HEK293 (cell line): ENCODE results near the gene NUP50.

ENCODE experiments used
- CTCF ChIA-PET: fragments of 350-600 bp; formaldehyde crosslinking; extraction: SDS; loops from one replicate; lab custom pipeline; 2021; ENCODE audit warnings: antibody characterized with exemption; lab: Yijun Ruan, JAX
- POLR2A ChIA-PET: fragments of 300-600 bp; formaldehyde crosslinking; extraction: SDS; loops from one replicate; lab custom pipeline; 2020; ENCODE audit warnings: antibody characterized with exemption, inconsistent platforms; lab: Yijun Ruan, JAX
- H3K27ac ChIP-seq: fragments of 200-500 bp; sonication (Bioruptor generic); 2 replicates; pipeline ENCODE4 v1.5.1; 2014; ENCODE audit warnings: low read depth, low read length, control low read depth, inconsistent platforms; ENCODE audit errors: extremely low read depth
- H3K36me3 ChIP-seq, 2 experiments: fragments of 200-500 bp in 1 of 2; sonication (Bioruptor generic) in 1 of 2; 1 replicate in 1 of 2; 2 replicates in 1 of 2; pipeline ENCODE4 v1.5.1; 2014 to 2017; ENCODE audit warnings: inconsistent platforms in 2 of 2, low read length in 2 of 2; ENCODE audit not compliant: control insufficient read depth in 2 of 2, insufficient read depth in 1 of 2
- H3K4me1 ChIP-seq: fragments of 200-500 bp; sonication (Bioruptor generic); 2 replicates; pipeline ENCODE4 v1.5.1; 2014; ENCODE audit warnings: mild to moderate bottlenecking, low read length, inconsistent platforms; ENCODE audit not compliant: control insufficient read depth, insufficient read depth
- H3K4me3 ChIP-seq: 2 replicates; pipeline ENCODE4 v1.5.1; 2011; ENCODE audit warnings: low read depth, mild to moderate bottlenecking, control low read depth, low read length, moderate library complexity
- H3K9me3 ChIP-seq: fragments of 200-500 bp; sonication (Bioruptor generic); 2 replicates; pipeline ENCODE4 v1.5.1; 2014; ENCODE audit warnings: low read depth, low read length, inconsistent platforms; ENCODE audit not compliant: control insufficient read depth, insufficient read depth
- BCL11B ChIP-seq: fragments of 450-650 bp; formaldehyde crosslinking; IDR thresholded peaks from 2 replicates; pipeline ENCODE4 v1.5.1; 2016; ENCODE audit warnings: low read depth, missing biosample characterization, missing genetic modification characterization
- GLIS1 ChIP-seq: fragments of 450-650 bp; formaldehyde crosslinking; IDR thresholded peaks from 2 replicates; pipeline ENCODE4 v1.5.1; 2016; ENCODE audit warnings: missing biosample characterization, missing genetic modification characterization
- HOXC10 ChIP-seq: sonication (generic); formaldehyde crosslinking; IDR thresholded peaks from 2 replicates; pipeline ENCODE4 v1.8.1; 2023; ENCODE audit warnings: mild to moderate bottlenecking, missing genetic modification reagents
- MZF1 ChIP-seq: fragments of 450-650 bp; formaldehyde crosslinking; IDR thresholded peaks from 2 replicates; pipeline ENCODE4 v1.5.1; 2017; ENCODE audit warnings: missing biosample characterization, missing genetic modification characterization, borderline replicate concordance
- ZBTB7A ChIP-seq: fragments of 450-650 bp; formaldehyde crosslinking; IDR thresholded peaks from 2 replicates; pipeline ENCODE4 v1.5.1; 2016; ENCODE audit warnings: low read depth, missing biosample characterization, missing genetic modification characterization
- ZBTB8A ChIP-seq: fragments of 450-650 bp; formaldehyde crosslinking; IDR thresholded peaks from 2 replicates; pipeline ENCODE4 v1.5.1; 2016; ENCODE audit warnings: missing biosample characterization, missing genetic modification characterization
- ZFP41 ChIP-seq: fragments of 450-650 bp; formaldehyde crosslinking; IDR thresholded peaks from 2 replicates; pipeline ENCODE4 v1.5.1; 2016; ENCODE audit warnings: missing biosample characterization, missing genetic modification characterization, borderline replicate concordance
- ZNF155 ChIP-seq: fragments of 450-650 bp; formaldehyde crosslinking; IDR thresholded peaks from 2 replicates; pipeline ENCODE4 v1.5.1; 2016; ENCODE audit warnings: missing biosample characterization, missing genetic modification characterization
- ZNF169 ChIP-seq: fragments of 450-650 bp; formaldehyde crosslinking; IDR thresholded peaks from 2 replicates; pipeline ENCODE4 v1.5.1; 2016; ENCODE audit warnings: missing biosample characterization, missing genetic modification characterization
- ZNF366 ChIP-seq: fragments of 450-650 bp; formaldehyde crosslinking; conservative IDR thresholded peaks from 2 replicates; pipeline ENCODE4 v1.5.1; 2016; ENCODE audit warnings: missing biosample characterization, missing genetic modification characterization
- ZNF433 ChIP-seq: fragments of 450-650 bp; formaldehyde crosslinking; IDR thresholded peaks from 2 replicates; pipeline ENCODE4 v1.5.1; 2016; ENCODE audit warnings: missing biosample characterization, missing genetic modification characterization, low read depth
- ZNF510 ChIP-seq: fragments of 450-650 bp; formaldehyde crosslinking; IDR thresholded peaks from 2 replicates; pipeline ENCODE4 v1.5.1; 2018; ENCODE audit warnings: mild to moderate bottlenecking, missing genetic modification characterization, missing biosample characterization; ENCODE audit not compliant: insufficient replicate concordance
- ZNF548 ChIP-seq: fragments of 450-650 bp; formaldehyde crosslinking; IDR thresholded peaks from 2 replicates; pipeline ENCODE4 v1.5.1; 2016; ENCODE audit warnings: missing biosample characterization, missing genetic modification characterization
- ZNF555 ChIP-seq: fragments of 450-650 bp; formaldehyde crosslinking; conservative IDR thresholded peaks from 2 replicates; pipeline ENCODE4 v1.5.1; 2017; ENCODE audit warnings: missing biosample characterization, mild to moderate bottlenecking, missing genetic modification characterization, inconsistent platforms
- ZNF610 ChIP-seq: fragments of 450-650 bp; formaldehyde crosslinking; IDR thresholded peaks from 2 replicates; pipeline ENCODE4 v1.5.1; 2016; ENCODE audit warnings: missing biosample characterization, missing genetic modification characterization, borderline replicate concordance
- ZNF660 ChIP-seq: fragments of 450-650 bp; IDR thresholded peaks from 2 replicates; pipeline ENCODE4 v1.5.1; 2018; ENCODE audit warnings: missing biosample characterization, mild to moderate bottlenecking, missing genetic modification characterization
- ZNF776 ChIP-seq: fragments of 450-650 bp; formaldehyde crosslinking; IDR thresholded peaks from 2 replicates; pipeline ENCODE4 v1.5.0; 2017; ENCODE audit warnings: missing biosample characterization, missing genetic modification characterization, borderline replicate concordance
- ZNF792 ChIP-seq: fragments of 450-650 bp; formaldehyde crosslinking; IDR thresholded peaks from 2 replicates; pipeline ENCODE4 v1.5.1; 2016; ENCODE audit warnings: missing biosample characterization, missing genetic modification characterization
- ZSCAN30 ChIP-seq: fragments of 450-650 bp; IDR thresholded peaks from 2 replicates; pipeline ENCODE4 v1.5.1; 2018; ENCODE audit warnings: missing biosample characterization, mild to moderate bottlenecking, missing genetic modification characterization, moderate library complexity
- TF ChIP-seq, protein P1 (sequence below): fragments of 450-650 bp; formaldehyde crosslinking; IDR thresholded peaks from 2 replicates; pipeline ENCODE4 v1.5.1; 2017; ENCODE audit warnings: missing biosample characterization, missing genetic modification characterization
- TF ChIP-seq, protein P2 (sequence below): fragments of 450-650 bp; formaldehyde crosslinking; IDR thresholded peaks from 2 replicates; pipeline ENCODE4 v1.5.1; 2016; ENCODE audit warnings: missing biosample characterization, missing genetic modification characterization
- TF ChIP-seq, protein P3 (sequence below): fragments of 450-650 bp; formaldehyde crosslinking; IDR thresholded peaks from 2 replicates; pipeline ENCODE4 v1.5.1; 2016; ENCODE audit warnings: missing biosample characterization, missing genetic modification characterization
- TF ChIP-seq, protein P4 (sequence below): fragments of 450-650 bp; formaldehyde crosslinking; IDR thresholded peaks from 2 replicates; pipeline ENCODE4 v1.5.1; 2016; ENCODE audit warnings: missing biosample characterization, missing genetic modification characterization

Gene NUP50, protein sequence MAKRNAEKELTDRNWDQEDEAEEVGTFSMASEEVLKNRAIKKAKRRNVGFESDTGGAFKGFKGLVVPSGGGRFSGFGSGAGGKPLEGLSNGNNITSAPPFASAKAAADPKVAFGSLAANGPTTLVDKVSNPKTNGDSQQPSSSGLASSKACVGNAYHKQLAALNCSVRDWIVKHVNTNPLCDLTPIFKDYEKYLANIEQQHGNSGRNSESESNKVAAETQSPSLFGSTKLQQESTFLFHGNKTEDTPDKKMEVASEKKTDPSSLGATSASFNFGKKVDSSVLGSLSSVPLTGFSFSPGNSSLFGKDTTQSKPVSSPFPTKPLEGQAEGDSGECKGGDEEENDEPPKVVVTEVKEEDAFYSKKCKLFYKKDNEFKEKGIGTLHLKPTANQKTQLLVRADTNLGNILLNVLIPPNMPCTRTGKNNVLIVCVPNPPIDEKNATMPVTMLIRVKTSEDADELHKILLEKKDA

DNA sequence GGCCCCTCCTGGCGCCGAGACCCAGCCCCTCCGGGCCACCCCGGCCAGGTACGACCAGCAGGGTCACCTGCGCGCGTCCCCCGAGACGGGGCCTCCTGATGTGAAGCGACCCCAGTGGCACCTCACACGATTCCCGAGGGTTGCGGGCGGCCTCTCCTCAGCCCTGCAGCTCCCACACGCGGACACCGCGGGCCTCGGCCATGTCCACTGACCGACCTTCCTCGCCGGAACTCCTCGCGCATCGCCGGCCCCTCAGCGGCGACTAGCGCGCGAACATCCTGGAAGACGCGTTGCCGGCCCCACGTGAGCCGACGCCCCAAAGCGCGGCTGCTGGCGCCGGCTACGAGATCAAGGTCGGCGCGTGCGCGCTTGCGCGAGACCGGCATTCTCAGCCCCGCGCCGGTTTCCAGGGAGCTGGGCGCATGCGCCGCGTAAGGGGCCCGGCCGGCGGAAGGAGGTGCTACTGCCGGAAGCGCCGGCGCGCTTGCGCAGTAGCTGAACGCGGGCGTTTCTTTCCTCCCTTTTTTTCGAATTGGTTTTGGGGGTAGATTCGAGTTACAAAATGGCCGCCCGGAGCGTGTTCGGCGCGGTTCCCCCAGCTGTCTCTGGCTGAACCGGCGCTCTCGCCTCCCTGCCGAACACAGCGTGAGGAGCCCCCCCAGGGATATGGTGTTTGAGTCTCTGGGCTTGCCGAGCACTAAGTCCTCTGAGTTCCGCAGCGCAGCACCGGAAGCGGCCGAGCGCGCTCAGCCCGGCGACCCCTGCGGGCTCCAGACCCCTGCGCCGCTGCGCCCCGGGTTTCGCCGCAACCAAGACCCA is at the start of gene NUP50:
Gene NUP50, plus strand, starts transcription at position 475 of the 819 bp plus-strand sequence. CDS start 4,253 bp downstream, outside the sequence.
- CTCF ChIA-PET: interaction anchor here (0.7 to 1.3 kb wide), 6 partner anchors 44 to 669 kb away, joined by 3 to 6 read pairs (median 4); no protein-coding TSS in a partner anchor
- H3K4me3 ChIP-seq: peak within 1 kb of the TSS; percentile 93
- peaks cover 27% of the 10 kb centered on the region in 2 experiments for H3K36me3 ChIP-seq
- H3K4me1 ChIP-seq: peaks cover 32% of the 10 kb centered on the region
- POLR2A ChIA-PET: interaction anchor here (0.6 to 2.1 kb wide), 20 partner anchors 9 to 348 kb away, joined by 3 to 9 read pairs (median 4); partner anchors contain the start of gene PHF21B
- peak within 1 kb of the TSS; percentile 86 for H3K27ac ChIP-seq
- no peaks in the 10 kb centered on the region for H3K9me3 ChIP-seq
- TF ChIP-seq ZNF169 (no peak), ZNF610 (tag by site-specific recombination) (0 out of 2 replicates have a peak, but pooled peaks have one; percentile 29), BCL11B (tag by site-specific recombination) (no peak), ZBTB7A (tag by site-specific recombination) (peak; percentile 77), MZF1 (tag by site-specific recombination) (no peak), ZNF366 (tag by site-specific recombination) (peak; percentile 7; the same call in 1 of the 2 replicates), ZBTB8A (no peak), ZNF548 (tag by site-specific recombination) (no peak), ZFP41 (tag by site-specific recombination) (no peak), ZNF660 (tag by site-specific recombination) (peak; percentile 44; the same call in 1 of the 2 replicates), ZSCAN30 (tag by site-specific recombination) (0 out of 2 replicates have a peak, but pooled peaks have one; percentile 14), GLIS1 (tag by site-specific recombination) (peak; percentile 69; the same call in 1 of the 2 replicates), ZNF510 (tag by site-specific recombination) (no peak), ZNF792 (tag by site-specific recombination) (no peak), ZNF776 (tag by site-specific recombination) (no peak), HOXC10 (CRISPR knock-in tag) (no peak), ZNF555 (no peak), ZNF433 (tag by site-specific recombination) (no peak), ZNF155 (tag by site-specific recombination) (no peak)
- TF ChIP-seq, protein P1, sequence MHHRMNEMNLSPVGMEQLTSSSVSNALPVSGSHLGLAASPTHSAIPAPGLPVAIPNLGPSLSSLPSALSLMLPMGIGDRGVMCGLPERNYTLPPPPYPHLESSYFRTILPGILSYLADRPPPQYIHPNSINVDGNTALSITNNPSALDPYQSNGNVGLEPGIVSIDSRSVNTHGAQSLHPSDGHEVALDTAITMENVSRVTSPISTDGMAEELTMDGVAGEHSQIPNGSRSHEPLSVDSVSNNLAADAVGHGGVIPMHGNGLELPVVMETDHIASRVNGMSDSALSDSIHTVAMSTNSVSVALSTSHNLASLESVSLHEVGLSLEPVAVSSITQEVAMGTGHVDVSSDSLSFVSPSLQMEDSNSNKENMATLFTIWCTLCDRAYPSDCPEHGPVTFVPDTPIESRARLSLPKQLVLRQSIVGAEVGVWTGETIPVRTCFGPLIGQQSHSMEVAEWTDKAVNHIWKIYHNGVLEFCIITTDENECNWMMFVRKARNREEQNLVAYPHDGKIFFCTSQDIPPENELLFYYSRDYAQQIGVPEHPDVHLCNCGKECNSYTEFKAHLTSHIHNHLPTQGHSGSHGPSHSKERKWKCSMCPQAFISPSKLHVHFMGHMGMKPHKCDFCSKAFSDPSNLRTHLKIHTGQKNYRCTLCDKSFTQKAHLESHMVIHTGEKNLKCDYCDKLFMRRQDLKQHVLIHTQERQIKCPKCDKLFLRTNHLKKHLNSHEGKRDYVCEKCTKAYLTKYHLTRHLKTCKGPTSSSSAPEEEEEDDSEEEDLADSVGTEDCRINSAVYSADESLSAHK (tag by site-specific recombination): no peak
- TF ChIP-seq, protein P2, sequence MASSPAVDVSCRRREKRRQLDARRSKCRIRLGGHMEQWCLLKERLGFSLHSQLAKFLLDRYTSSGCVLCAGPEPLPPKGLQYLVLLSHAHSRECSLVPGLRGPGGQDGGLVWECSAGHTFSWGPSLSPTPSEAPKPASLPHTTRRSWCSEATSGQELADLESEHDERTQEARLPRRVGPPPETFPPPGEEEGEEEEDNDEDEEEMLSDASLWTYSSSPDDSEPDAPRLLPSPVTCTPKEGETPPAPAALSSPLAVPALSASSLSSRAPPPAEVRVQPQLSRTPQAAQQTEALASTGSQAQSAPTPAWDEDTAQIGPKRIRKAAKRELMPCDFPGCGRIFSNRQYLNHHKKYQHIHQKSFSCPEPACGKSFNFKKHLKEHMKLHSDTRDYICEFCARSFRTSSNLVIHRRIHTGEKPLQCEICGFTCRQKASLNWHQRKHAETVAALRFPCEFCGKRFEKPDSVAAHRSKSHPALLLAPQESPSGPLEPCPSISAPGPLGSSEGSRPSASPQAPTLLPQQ (tag by site-specific recombination): peak; percentile 56
- TF ChIP-seq, protein P3, sequence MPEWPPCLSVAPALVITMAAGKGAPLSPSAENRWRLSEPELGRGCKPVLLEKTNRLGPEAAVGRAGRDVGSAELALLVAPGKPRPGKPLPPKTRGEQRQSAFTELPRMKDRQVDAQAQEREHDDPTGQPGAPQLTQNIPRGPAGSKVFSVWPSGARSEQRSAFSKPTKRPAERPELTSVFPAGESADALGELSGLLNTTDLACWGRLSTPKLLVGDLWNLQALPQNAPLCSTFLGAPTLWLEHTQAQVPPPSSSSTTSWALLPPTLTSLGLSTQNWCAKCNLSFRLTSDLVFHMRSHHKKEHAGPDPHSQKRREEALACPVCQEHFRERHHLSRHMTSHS (tag by site-specific recombination): no peak
- TF ChIP-seq, protein P4, sequence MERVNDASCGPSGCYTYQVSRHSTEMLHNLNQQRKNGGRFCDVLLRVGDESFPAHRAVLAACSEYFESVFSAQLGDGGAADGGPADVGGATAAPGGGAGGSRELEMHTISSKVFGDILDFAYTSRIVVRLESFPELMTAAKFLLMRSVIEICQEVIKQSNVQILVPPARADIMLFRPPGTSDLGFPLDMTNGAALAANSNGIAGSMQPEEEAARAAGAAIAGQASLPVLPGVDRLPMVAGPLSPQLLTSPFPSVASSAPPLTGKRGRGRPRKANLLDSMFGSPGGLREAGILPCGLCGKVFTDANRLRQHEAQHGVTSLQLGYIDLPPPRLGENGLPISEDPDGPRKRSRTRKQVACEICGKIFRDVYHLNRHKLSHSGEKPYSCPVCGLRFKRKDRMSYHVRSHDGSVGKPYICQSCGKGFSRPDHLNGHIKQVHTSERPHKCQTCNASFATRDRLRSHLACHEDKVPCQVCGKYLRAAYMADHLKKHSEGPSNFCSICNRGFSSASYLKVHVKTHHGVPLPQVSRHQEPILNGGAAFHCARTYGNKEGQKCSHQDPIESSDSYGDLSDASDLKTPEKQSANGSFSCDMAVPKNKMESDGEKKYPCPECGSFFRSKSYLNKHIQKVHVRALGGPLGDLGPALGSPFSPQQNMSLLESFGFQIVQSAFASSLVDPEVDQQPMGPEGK (tag by site-specific recombination): peak; percentile 54; the same call in 1 of the 2 replicates
